HUES48 (cell line): ENCODE measurements around the gene DHX15.

Experiments used
- H3K27ac ChIP-seq: one replicate; pipeline ENCODE4 v1.7.0; 2013; ENCODE audit warnings: low read depth, low read length, inconsistent platforms
- H3K27me3 ChIP-seq: 2 replicates; pipeline ENCODE4 v1.6.1; 2013; ENCODE audit warnings: mild to moderate bottlenecking, low read length; ENCODE audit not compliant: control insufficient read depth, insufficient read depth
- H3K36me3 ChIP-seq: 2 replicates; pipeline ENCODE4 v1.6.1; 2013; ENCODE audit warnings: low read length; ENCODE audit not compliant: control insufficient read depth, insufficient read depth
- H3K4me1 ChIP-seq: 2 replicates; pipeline ENCODE4 v1.6.1; 2013; ENCODE audit warnings: mild to moderate bottlenecking, low read length; ENCODE audit not compliant: control insufficient read depth, insufficient read depth
- H3K4me3 ChIP-seq: 2 replicates; pipeline ENCODE4 v1.5.1; 2013; ENCODE audit warnings: mild to moderate bottlenecking, low read depth, low read length
- H3K9ac ChIP-seq: 2 replicates; pipeline ENCODE4 v1.6.1; 2013; ENCODE audit warnings: mild to moderate bottlenecking, low read depth, low read length, moderate library complexity
- H3K9me3 ChIP-seq: 2 replicates; pipeline ENCODE4 v1.6.1; 2013; ENCODE audit warnings: low read length; ENCODE audit not compliant: control insufficient read depth, insufficient read depth

The DHX15 gene

GRCh38 chr4:24544208-24544988 lies 40.0 kb downstream of the DHX15 start:
- H3K36me3 ChIP-seq, result peaks cover 80% of the 10 kb centered on the region

GRCh38 chr4:24537025-24537424 lies 47.3 kb downstream of the DHX15 start:
- H3K4me3 ChIP-seq, result no peak overlapping the region
- H3K36me3 ChIP-seq, result peaks cover 99% of the 10 kb centered on the region
- no peaks in the 10 kb centered on the region for H3K27me3 ChIP-seq
- no peak overlapping the region for H3K27ac ChIP-seq
- H3K9ac ChIP-seq, result no peak overlapping the region
- H3K4me1 ChIP-seq, result peaks cover 7% of the 10 kb centered on the region
- H3K9me3 ChIP-seq, result no peaks in the 10 kb centered on the region

More at GRCh38 chr4:24544208-24544988, 40.0 kb downstream of the DHX15 start:
- H3K27ac ChIP-seq, result peak overlapping the region; percentile 78
- H3K4me3 ChIP-seq, result peak overlapping the region; percentile 12
- no peaks in the 10 kb centered on the region for H3K27me3 ChIP-seq
- H3K9me3 ChIP-seq, result no peaks in the 10 kb centered on the region
- peaks cover 54% of the 10 kb centered on the region for H3K4me1 ChIP-seq
- H3K9ac ChIP-seq, result no peak overlapping the region

GRCh38 chr4:24535399-24535798 lies 49.0 kb downstream of the DHX15 start:
- no peak overlapping the region for H3K4me3 ChIP-seq
- H3K9me3 ChIP-seq, result no peaks in the 10 kb centered on the region
- H3K9ac ChIP-seq, result no peak overlapping the region
- peaks cover 7% of the 10 kb centered on the region for H3K4me1 ChIP-seq
- H3K27me3 ChIP-seq, result no peaks in the 10 kb centered on the region
- H3K36me3 ChIP-seq, result peaks cover 97% of the 10 kb centered on the region
- H3K27ac ChIP-seq, result no peak overlapping the region

- Histone ChIP-seq H3K27me3 (no peaks in the 10 kb centered on the region), H3K36me3 (peaks cover 96% of the 10 kb centered on the region), H3K9ac (no peak overlapping the region), H3K27ac (no peak overlapping the region), H3K9me3 (no peaks in the 10 kb centered on the region), H3K4me1 (peaks cover 6% of the 10 kb centered on the region), H3K4me3 (no peak overlapping the region)
Measured at GRCh38 chr4:24533364-24533763, 51.0 kb downstream of the DHX15 start.

- Histone ChIP-seq H3K36me3 (peaks cover 97% of the 10 kb centered on the region), H3K4me3 (no peak overlapping the region), H3K4me1 (no peaks in the 10 kb centered on the region; the same call in 1 of the 2 replicates), H3K27me3 (no peaks in the 10 kb centered on the region), H3K9me3 (no peaks in the 10 kb centered on the region), H3K9ac (no peak overlapping the region), H3K27ac (no peak overlapping the region)
Measured at GRCh38 chr4:24529555-24529954, 54.8 kb downstream of the DHX15 start.

- Histone ChIP-seq H3K27ac (no peak overlapping the region), H3K4me3 (no peak overlapping the region), H3K36me3 (peaks cover 93% of the 10 kb centered on the region), H3K9me3 (no peaks in the 10 kb centered on the region), H3K27me3 (no peaks in the 10 kb centered on the region), H3K9ac (no peak overlapping the region), H3K4me1 (no peaks in the 10 kb centered on the region)
Measured at GRCh38 chr4:24527371-24527770, 57.0 kb downstream of the DHX15 start.

GRCh38 chr4:24521544-24521943 lies 62.8 kb downstream of the DHX15 start:
- Histone ChIP-seq H3K27ac (no peak overlapping the region), H3K4me1 (peaks cover 8% of the 10 kb centered on the region; the same call in 1 of the 2 replicates), H3K27me3 (no peaks in the 10 kb centered on the region), H3K9me3 (no peaks in the 10 kb centered on the region), H3K36me3 (peaks cover 81% of the 10 kb centered on the region), H3K9ac (no peak overlapping the region), H3K4me3 (no peak overlapping the region)

- Histone ChIP-seq H3K9ac (no peak overlapping the region), H3K4me3 (no peak overlapping the region), H3K9me3 (no peaks in the 10 kb centered on the region), H3K36me3 (peaks cover 62% of the 10 kb centered on the region), H3K4me1 (peaks cover 16% of the 10 kb centered on the region), H3K27ac (no peak overlapping the region), H3K27me3 (no peaks in the 10 kb centered on the region)
Measured at GRCh38 chr4:24519649-24520048, 64.7 kb downstream of the DHX15 start.

- Histone ChIP-seq H3K27ac (no peak overlapping the region), H3K4me1 (peaks cover 23% of the 10 kb centered on the region), H3K4me3 (no peak overlapping the region), H3K27me3 (no peaks in the 10 kb centered on the region), H3K36me3 (peaks cover 57% of the 10 kb centered on the region), H3K9me3 (no peaks in the 10 kb centered on the region), H3K9ac (no peak overlapping the region)
Measured at GRCh38 chr4:24517676-24518075, 66.7 kb downstream of the DHX15 start.

- H3K9me3 ChIP-seq, result no peaks in the 10 kb centered on the region
- H3K27me3 ChIP-seq, result no peaks in the 10 kb centered on the region
- peaks cover 49% of the 10 kb centered on the region for H3K36me3 ChIP-seq
- peaks cover 29% of the 10 kb centered on the region for H3K4me1 ChIP-seq
- no peak overlapping the region for H3K9ac ChIP-seq
- H3K27ac ChIP-seq, result no peak overlapping the region
- no peak overlapping the region for H3K4me3 ChIP-seq
Measured at GRCh38 chr4:24516926-24517325, 67.4 kb downstream of the DHX15 start.

GRCh38 chr4:24515698-24516097 lies 68.7 kb downstream of the DHX15 start:
- no peak overlapping the region for H3K27ac ChIP-seq
- H3K27me3 ChIP-seq, result no peaks in the 10 kb centered on the region
- H3K4me1 ChIP-seq, result peaks cover 42% of the 10 kb centered on the region
- H3K9me3 ChIP-seq, result no peaks in the 10 kb centered on the region
- H3K4me3 ChIP-seq, result no peak overlapping the region
- no peak overlapping the region for H3K9ac ChIP-seq
- H3K36me3 ChIP-seq, result peaks cover 42% of the 10 kb centered on the region
